Muscle of leg (tissue), 11 donors: ENCODE data around the gene RTP1. TPM values are rescaled to one million over a fixed set of nuclear protein-coding genes. Genes with fewer than 3 reads are reported as not detected.
"Not testable (repeated sequence)": the region's sequence is repeated elsewhere in the genome, so short reads cannot be mapped to it uniquely, and the experiment has no call there.

Experiments used
- DNase-seq: peaks from one replicate; pipeline ENCODE4 v3.0.0; 2013
- H3K27ac ChIP-seq: one replicate; pipeline ENCODE4 v1.5.1; 2013; ENCODE audit warnings: mild to moderate bottlenecking, low read length, control low read depth
- H3K27me3 ChIP-seq: one replicate; pipeline ENCODE4 v1.6.1; 2013; ENCODE audit warnings: low read length; ENCODE audit not compliant: control insufficient read depth, insufficient read depth
- H3K36me3 ChIP-seq: one replicate; pipeline ENCODE4 v1.6.1; 2013; ENCODE audit warnings: low read length; ENCODE audit not compliant: control insufficient read depth, insufficient read depth
- H3K4me1 ChIP-seq: one replicate; pipeline ENCODE4 v1.6.1; 2013; ENCODE audit warnings: low read length; ENCODE audit not compliant: control insufficient read depth, insufficient read depth
- H3K4me3 ChIP-seq: one replicate; pipeline ENCODE4 v1.5.1; 2013; ENCODE audit warnings: low read length, control low read depth
- H3K9me3 ChIP-seq: replicated peaks from 2 replicates; pipeline ENCODE4 v1.6.1; 2013; ENCODE audit warnings: low read depth, low read length; ENCODE audit not compliant: control insufficient read depth
- WGBS: methylation state at CpG from one replicate; pipeline ENCODE4 v1.1.5; 2013; ENCODE audit warnings: missing lambda C conversion rate; ENCODE audit not compliant: insufficient coverage; 5-methylcytosine and 5-hydroxymethylcytosine counted together
- polyA plus RNA-seq, 8 donors: library from polyadenylated mRNA; unstranded; fragments of 120-200 nt; gene quantifications; one replicate each; pipeline versions ENCODE4 v1.2.1 to v1.2.3, GENCODE V29; 2013; ENCODE audit warnings: inconsistent platforms in 1 of 8, low replicate concordance in 1 of 8; ENCODE audit not compliant: insufficient read length in 8 of 8, insufficient read depth in 1 of 8
- total RNA-seq: library from RNA; stranded (reverse); fragments of 120-200 nt; gene quantifications from one replicate; pipeline ENCODE4 v1.2.4, GENCODE V29; 2013

RTP1 gene
- total and polyA plus RNA-seq, 9 donors, result 0.04 to 0.45 (median 0.17) TPM; not detected in 5

GRCh38 chr3:187237741-187238140 lies 40.5 kb downstream of the RTP1 start:
- Histone ChIP-seq H3K4me3 (no peak overlapping the region), H3K27me3 (no peaks in the 10 kb centered on the region), H3K9me3 (no peaks in the 10 kb centered on the region), H3K36me3 (no peaks in the 10 kb centered on the region), H3K4me1 (no peaks in the 10 kb centered on the region), H3K27ac (no peak overlapping the region)
- DNase-seq, result peak; percentile 16

- no peaks in the 10 kb centered on the region for H3K27me3 ChIP-seq
- H3K4me1 ChIP-seq, result no peaks in the 10 kb centered on the region
- H3K27ac ChIP-seq, result no peak overlapping the region
- DNase-seq, result no peak
- WGBS, result no CpG with 5 or more reads among the region's 1 CpG
- H3K36me3 ChIP-seq, result no peaks in the 10 kb centered on the region
- no peaks in the 10 kb centered on the region for H3K9me3 ChIP-seq
- H3K4me3 ChIP-seq, result no peak overlapping the region
These were observed 41.0 kb downstream of the RTP1 start for GRCh38 chr3:187238239-187238638.

GRCh38 chr3:187238835-187239234 lies 41.5 kb downstream of the RTP1 start:
- not testable (repeated sequence) for H3K4me3 ChIP-seq, DNase-seq, H3K36me3 ChIP-seq, H3K9me3 ChIP-seq, H3K4me1 ChIP-seq, H3K27me3 ChIP-seq, H3K27ac ChIP-seq
- no CpG with 5 or more reads among the region's 4 CpGs for WGBS

GRCh38 chr3:187242435-187242834 lies 45.1 kb downstream of the RTP1 start:
- Histone ChIP-seq H3K27me3 (no peaks in the 10 kb centered on the region), H3K36me3 (no peaks in the 10 kb centered on the region), H3K4me3 (no peak overlapping the region), H3K27ac (no peak overlapping the region), H3K4me1 (no peaks in the 10 kb centered on the region), H3K9me3 (no peaks in the 10 kb centered on the region)
- WGBS, result 42% methylated on average over 2 of the region's 5 CpGs
- no peak for DNase-seq

- no peak overlapping the region for H3K27ac ChIP-seq
- no peaks in the 10 kb centered on the region for H3K36me3 ChIP-seq
- no CpG with 5 or more reads among the region's 4 CpGs for WGBS
- H3K4me1 ChIP-seq, result no peaks in the 10 kb centered on the region
- H3K4me3 ChIP-seq, result no peak overlapping the region
- H3K27me3 ChIP-seq, result no peaks in the 10 kb centered on the region
- DNase-seq, result no peak
- H3K9me3 ChIP-seq, result no peaks in the 10 kb centered on the region
These were observed 45.6 kb downstream of the RTP1 start for GRCh38 chr3:187242900-187243299.

- Histone ChIP-seq H3K4me1 (no peaks in the 10 kb centered on the region), H3K36me3 (no peaks in the 10 kb centered on the region), H3K27me3 (no peaks in the 10 kb centered on the region), H3K27ac (no peak overlapping the region), H3K4me3 (no peak overlapping the region), H3K9me3 (no peaks in the 10 kb centered on the region)
- WGBS, result no CpG with 5 or more reads among the region's 2 CpGs
- DNase-seq, result peak; percentile 8
These were observed 46.7 kb downstream of the RTP1 start for GRCh38 chr3:187243933-187244524.

GRCh38 chr3:187247398-187247797 lies 50.1 kb downstream of the RTP1 start:
- H3K36me3 ChIP-seq, result no peaks in the 10 kb centered on the region
- H3K27ac ChIP-seq, result no peak overlapping the region
- no peak overlapping the region for H3K4me3 ChIP-seq
- DNase-seq, result no peak
- no peaks in the 10 kb centered on the region for H3K9me3 ChIP-seq
- no peaks in the 10 kb centered on the region for H3K4me1 ChIP-seq
- H3K27me3 ChIP-seq, result peaks cover 2% of the 10 kb centered on the region
- WGBS, result 17% methylated on average over 2 of the region's 3 CpGs

Other genes starting within 250 kb of the RTP1 start
- gene RPL39L, start 58.0 kb upstream of the RTP1 start, total RNA-seq, result 15.7 TPM
- gene RPL39L, start 58.0 kb upstream of the RTP1 start, polyA plus RNA-seq, result 10 to 100 TPM in 6 of 8 donors, 1 to 10 TPM in 2; 8.5 to 14.2 (median 12.1) TPM
- 8.2 TPM for gene MASP1, start 94.3 kb downstream of the RTP1 start, total RNA-seq
- gene MASP1, start 94.3 kb downstream of the RTP1 start, polyA plus RNA-seq, result 10 to 100 TPM in 2 of 8 donors, 1 to 10 TPM in 6; 3.2 to 12.7 (median 7.4) TPM
- 0.27 TPM for gene RTP4, start 170.9 kb downstream of the RTP1 start, total RNA-seq
- under 1 TPM in 7 of 8 donors, not detected in 1; 0.11 to 0.97 (median 0.21) TPM for gene RTP4, start 170.9 kb downstream of the RTP1 start, polyA plus RNA-seq